G401.6 (cell line): ENCODE measurements around the gene HDAC9.

Experiments
- FAIRE-seq: peaks from 2 replicates; lab custom pipeline; 2012; peaks lifted over from hg19 to GRCh38; lab: Jason Lieb, UNC

HDAC9 gene

GRCh38 chr7:18494821-18495408 is 634 bp upstream of the HDAC9 start:
- FAIRE-seq = no peak

DNA sequence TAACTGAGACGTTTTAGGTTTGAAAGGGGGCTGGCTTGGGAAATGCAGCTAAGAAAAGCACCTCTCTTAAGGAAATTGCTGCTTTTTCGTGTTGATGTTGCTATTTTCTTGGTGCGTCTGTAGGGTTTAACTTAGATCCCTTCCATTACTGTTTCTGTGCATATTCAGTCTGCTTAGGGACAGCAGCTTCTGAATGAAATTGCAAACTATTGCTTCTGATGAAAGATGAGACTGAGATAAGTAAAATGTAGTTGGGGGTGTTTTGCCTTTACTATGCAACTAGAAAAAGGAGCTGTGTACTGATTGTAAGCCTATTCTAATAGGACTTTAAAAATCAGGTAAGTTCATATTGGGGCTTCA is 772 bp downstream of the HDAC9 start:
- no peak for FAIRE-seq

DNA sequence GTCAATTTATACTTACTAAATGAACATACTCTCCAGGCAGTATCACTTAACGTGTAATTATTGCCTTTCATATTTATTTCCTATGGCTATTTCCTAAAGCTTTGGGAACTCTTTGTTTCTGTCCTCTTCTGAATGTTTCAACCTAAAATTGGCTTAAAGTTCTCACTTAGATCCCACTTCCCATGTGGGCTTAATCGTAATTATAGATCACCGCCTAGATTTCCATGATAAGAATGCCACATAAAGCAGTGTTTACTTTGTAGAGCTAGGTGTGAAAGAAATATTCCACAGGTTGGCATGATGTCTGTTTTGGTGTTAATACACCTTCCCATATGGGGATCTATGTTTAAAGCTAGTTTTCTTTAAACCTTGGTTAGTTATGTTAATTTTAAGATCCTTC is 1.5 kb downstream of the HDAC9 start:
- no peak for FAIRE-seq

GRCh38 chr7:18497800-18498199 is 2.3 kb downstream of the HDAC9 start:
- FAIRE-seq = no peak

GRCh38 chr7:18498341-18498740 is 2.8 kb downstream of the HDAC9 start:
- no peak for FAIRE-seq

- FAIRE-seq = no peak
These were observed 4.0 kb downstream of the HDAC9 start for GRCh38 chr7:18499407-18500177.

- FAIRE-seq = peak; percentile 96
These were observed 7.7 kb downstream of the HDAC9 start for GRCh38 chr7:18503126-18503866.

DNA sequence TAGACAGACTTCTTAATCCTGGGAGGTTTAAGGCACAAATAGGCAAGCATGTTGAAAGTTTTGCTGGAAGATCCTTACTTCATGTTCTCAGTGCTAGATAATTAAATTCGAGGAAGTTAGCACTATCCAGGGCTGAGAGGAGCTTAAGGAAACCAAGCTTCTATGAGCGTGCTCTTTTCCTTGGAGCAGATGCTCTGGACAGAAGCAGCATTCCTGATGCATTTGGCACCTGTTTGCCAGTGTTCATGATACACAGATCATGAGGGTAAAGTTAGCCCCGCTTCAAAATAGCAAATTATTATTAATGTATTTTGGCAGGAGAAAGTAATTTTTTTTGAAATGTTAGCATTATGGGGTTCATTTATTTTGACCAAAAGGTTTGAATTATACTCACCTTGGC is 9.4 kb downstream of the HDAC9 start:
- no peak for FAIRE-seq

GRCh38 chr7:18505870-18506460 is 10.4 kb downstream of the HDAC9 start:
- FAIRE-seq = peak; percentile 34

DNA sequence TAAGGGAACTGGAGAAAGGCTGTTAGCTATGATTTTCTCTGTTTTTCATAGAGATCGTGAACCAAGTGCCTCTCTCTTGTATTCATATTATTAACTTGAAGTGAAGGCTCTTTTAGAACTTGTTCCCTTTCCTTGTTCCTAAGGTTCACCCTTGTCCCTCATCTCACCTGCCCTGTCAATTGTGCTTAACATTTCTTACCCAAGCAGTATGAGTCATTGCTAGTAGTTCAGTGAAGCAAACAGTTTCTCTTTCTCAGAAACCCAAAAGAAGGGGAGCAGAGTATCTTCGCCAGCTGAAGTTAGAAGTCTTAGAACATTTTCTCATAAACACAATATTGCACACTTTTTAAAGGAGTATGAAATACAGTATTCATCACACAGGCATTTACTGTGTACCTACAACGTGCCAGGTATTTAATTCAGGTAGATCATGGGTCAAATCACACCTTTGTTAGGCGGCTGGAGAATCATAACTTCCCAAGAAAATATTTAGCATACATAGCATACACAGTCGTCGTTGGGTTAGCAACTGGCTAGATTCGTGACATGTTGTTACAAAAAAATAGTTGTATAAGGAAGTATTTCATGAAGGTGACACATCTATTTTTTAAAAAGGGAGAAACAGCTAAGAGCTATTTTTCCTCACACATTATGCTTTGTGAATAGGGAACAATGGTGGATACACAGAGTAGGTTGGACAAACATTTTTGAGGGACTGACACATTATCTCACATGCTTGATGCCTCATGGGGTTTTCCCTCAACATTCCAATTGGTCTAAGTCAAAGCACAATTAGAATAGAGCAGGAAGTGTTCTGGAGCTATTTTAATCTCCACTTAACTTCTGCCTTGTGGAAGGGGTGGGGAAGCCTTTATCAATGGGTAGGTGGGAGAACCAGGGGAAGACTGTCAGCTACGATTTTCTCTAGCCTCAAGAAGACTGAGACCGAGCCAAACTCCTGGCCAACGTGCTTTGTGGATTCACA is 13.2 kb downstream of the HDAC9 start:
- peak; percentile 100 for FAIRE-seq

DNA sequence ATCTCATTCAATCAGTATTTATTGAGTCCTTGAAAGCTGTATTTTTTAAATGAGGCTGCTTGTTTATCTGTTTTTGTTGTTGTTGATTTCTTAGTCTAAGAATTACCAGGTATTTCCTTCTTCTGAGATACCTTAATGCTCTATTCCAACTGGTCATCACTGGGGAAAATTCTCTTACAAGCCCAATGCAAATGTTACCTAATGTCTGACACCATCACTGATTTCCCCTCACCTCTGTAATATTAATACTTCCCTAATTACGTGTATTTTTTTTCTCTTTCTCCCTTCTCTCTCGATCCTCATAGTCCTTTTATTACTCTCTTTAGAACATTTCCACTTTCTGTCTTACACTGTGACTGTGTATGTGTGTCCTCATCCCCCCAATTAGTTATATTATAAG is 13.9 kb downstream of the HDAC9 start:
- FAIRE-seq = no peak

GRCh38 chr7:18511351-18512140 is 16.0 kb downstream of the HDAC9 start:
- FAIRE-seq = no peak

DNA sequence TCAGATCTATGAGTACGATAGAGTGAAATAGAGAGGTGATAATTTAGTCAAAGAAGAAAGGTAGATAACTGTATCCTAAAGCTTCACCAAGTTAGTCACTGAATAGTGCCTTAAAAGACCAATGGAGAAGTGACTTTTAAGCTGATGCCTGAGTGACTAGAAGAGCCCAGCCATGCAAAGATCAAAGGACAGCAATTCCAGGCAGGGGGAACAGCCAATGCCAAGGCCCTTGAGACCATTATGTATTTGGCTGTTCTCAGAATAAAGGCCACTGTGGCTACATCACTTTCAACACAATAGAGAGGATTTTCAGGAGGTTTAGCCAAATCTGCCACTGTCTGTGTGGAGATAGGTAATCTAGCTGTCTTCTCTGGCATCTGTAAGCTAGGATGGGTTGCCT is 17.8 kb downstream of the HDAC9 start:
- FAIRE-seq = no peak

GRCh38 chr7:18515067-18515466 is 19.5 kb downstream of the HDAC9 start:
- FAIRE-seq = no peak

- FAIRE-seq = no peak
These were observed 22.1 kb downstream of the HDAC9 start for GRCh38 chr7:18517646-18518045.

DNA sequence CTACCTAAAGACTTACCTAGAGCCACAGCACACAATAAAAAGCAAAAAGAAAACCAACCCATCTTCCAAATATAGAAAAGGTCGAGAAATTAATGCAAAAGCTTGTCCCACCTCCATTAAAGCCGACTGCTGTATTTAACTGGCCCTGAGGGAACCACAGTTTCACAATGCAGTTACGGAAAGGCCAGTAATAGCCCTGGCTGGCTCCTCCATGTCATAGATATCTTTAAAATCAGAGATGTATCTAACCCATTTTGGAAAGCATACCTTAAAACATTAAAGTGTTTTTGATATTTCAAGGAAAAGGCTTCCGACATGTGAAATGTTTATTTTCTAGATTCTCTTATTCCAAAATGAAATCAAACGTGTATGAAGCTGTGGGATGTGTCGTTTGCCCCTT is 23.0 kb downstream of the HDAC9 start:
- FAIRE-seq = no peak

- FAIRE-seq = peak; percentile 95
These were observed 25.1 kb downstream of the HDAC9 start for GRCh38 chr7:18520450-18521235.

DNA sequence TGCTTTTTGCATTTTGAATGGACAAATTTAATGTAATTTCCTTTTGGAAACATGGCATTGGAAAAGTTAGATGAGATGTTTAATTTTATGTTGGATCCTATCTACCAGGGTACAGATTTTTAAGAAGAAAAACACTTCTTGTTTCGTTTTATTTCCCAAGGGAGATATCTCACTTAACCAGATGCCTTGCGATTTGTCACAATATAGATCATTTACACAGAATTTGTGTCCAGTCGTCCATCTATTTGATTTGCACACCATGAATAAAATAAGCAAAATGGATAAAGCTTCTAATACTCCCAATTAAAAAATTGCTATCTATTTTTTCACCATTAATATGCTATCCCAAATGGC is 25.7 kb downstream of the HDAC9 start:
- FAIRE-seq = no peak

DNA sequence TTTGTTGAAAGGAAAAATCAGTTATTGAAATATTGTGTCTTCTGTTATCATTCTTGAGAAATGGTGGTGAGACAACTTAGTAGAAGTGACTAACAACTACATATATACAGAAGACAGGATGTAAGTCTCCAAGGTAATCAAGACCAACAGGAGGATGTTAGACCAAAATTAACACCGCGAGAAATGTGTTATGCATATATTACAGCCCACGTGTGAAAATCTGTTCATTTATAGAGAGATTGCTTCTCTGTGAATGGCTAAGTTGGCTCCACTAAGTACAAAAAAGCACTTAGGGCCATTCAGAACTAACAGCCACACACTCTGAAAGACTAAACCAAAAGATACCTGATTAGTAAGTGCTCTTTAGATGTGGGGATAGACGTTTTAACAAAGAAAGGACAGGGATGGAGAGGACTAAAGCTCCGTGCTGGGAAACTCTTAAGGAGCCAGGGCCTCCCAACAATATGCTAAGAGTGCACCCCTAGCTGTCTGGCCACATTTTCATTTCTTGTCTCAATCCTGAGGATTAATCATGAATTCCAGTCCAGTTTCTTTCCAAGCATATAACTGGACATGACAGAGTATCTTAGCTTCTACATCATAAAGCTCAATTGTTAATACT is 26.5 kb downstream of the HDAC9 start:
- FAIRE-seq = no peak

DNA sequence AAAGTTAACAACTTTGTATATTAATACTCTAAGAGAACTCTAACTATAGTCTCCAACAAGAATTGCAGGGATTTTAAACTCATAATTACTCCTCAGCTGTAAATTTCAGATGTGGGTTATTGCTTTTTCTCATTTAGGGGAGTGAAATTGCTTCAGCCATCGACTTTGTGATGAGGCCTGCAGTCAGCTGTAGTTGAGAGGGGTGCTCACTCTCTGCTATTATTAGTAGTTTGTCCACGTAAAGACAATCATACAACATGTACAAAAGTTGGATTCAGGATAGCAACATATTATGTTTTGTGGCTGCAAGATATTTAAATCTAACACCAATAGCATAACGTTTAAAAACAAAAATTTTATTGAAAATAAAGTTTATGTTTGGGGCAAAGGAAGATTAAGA is 28.7 kb downstream of the HDAC9 start:
- peak; percentile 68 for FAIRE-seq
